Heart left ventricle (tissue), 16 donors: ENCODE data around the gene HSFX1. TPM values are rescaled to one million over a fixed set of nuclear protein-coding genes. Genes with fewer than 3 reads are reported as not detected.
"Not testable (repeated sequence)": the region's sequence is repeated elsewhere in the genome, so short reads cannot be mapped to it uniquely, and the experiment has no call there.

Experiments used
- ATAC-seq, 4 donors: fragments of 200-7000 bp; cut with Tn5 transposase; one replicate each; pipeline ENCODE4 v1.9.1; 2020 to 2022; ENCODE audit warnings: moderate library complexity in 4 of 4, mild to moderate bottlenecking in 3 of 4, moderate number of reproducible peaks in 1 of 4
- DNase-seq, 5 donors: peaks; one replicate each; pipeline ENCODE4 v3.0.0-alpha.2; 2020
- H3K27ac ChIP-seq, 12 donors: fragments of 200-600 bp; sonication (generic) in 4 of 12; one replicate each; pipeline versions ENCODE4 v1.5.0 to v1.8.0; 2016 to 2022; ENCODE audit warnings: mild to moderate bottlenecking in 2 of 12
- H3K27me3 ChIP-seq, 9 donors: fragments of 200-600 bp; sonication (generic) in 2 of 9; one replicate each; pipeline versions ENCODE4 v1.5.1 to v1.8.0; 2016 to 2022; ENCODE audit warnings: mild to moderate bottlenecking in 3 of 9
- H3K36me3 ChIP-seq, 9 donors: fragments of 200-600 bp; sonication (generic) in 2 of 9; one replicate each; pipeline versions ENCODE4 v1.5.0 to v1.8.0; 2018 to 2022; ENCODE audit warnings: mild to moderate bottlenecking in 2 of 9
- H3K4me1 ChIP-seq, 12 donors: fragments of 200-600 bp; sonication (generic) in 4 of 12; one replicate each; pipeline versions ENCODE4 v1.5.0 to v1.8.0; 2016 to 2022; ENCODE audit warnings: mild to moderate bottlenecking in 3 of 12
- H3K4me3 ChIP-seq, 12 donors: fragments of 200-600 bp; sonication (generic) in 4 of 12; one replicate each; pipeline versions ENCODE4 v1.5.0 to v1.8.0; 2017 to 2022; ENCODE audit warnings: mild to moderate bottlenecking in 9 of 12, moderate library complexity in 4 of 12
- H3K9me3 ChIP-seq, 12 donors: fragments of 200-600 bp; sonication (generic) in 4 of 12; one replicate each; pipeline versions ENCODE4 v1.5.0 to v1.8.0; 2016 to 2022; ENCODE audit warnings: mild to moderate bottlenecking in 1 of 12
- POLR2A ChIP-seq, 2 donors: fragments of 450-650 bp; IDR thresholded peaks; one replicate each; pipeline ENCODE4 v1.6.1; 2017; ENCODE audit warnings: antibody characterized with exemption in 2 of 2, mild to moderate bottlenecking in 2 of 2, moderate library complexity in 2 of 2
- WGBS, 4 donors: extraction: QIAGEN DNeasy Blood & Tissue Kit in 2 of 4; methylation state at CpG; one replicate each; pipeline versions ENCODE4 v1.1.5 to v1.1.7; 2013 to 2018; 5-methylcytosine and 5-hydroxymethylcytosine counted together
- intact Hi-C, 10 donors: fragments of 100-400 bp; cut with DNase I; formaldehyde crosslinking; loops; one replicate each; pipeline versions ENCODE4 v1.11.1 to v1.14.2; 2022
- polyA plus RNA-seq, 2 donors: library from polyadenylated mRNA; stranded (reverse); fragments of 200-250 nt; gene quantifications; one replicate each; pipeline ENCODE4 v1.2.3, GENCODE V29; 2013
- total RNA-seq, 9 donors: library from RNA; depleted of rRNA in 2 of 9; stranded (reverse); fragments of >200 nt in 2 of 9; fragmentation: NEBNext Ultra II Directional in 3 of 9; extraction: Animal tissue kit (Norgen Biotek cat#: 25700) in 3 of 9; gene quantifications; one replicate each; pipeline versions ENCODE4 v1.1.0 to v1.2.4, GENCODE V29; 2016 to 2023
- TF ChIP-seq, protein P1 (sequence below), 12 donors: fragments of 200-600 bp; sonication (generic) in 4 of 12; IDR thresholded peaks; one replicate each; pipeline versions ENCODE4 v1.5.0 to v1.8.0; 2018 to 2022; ENCODE audit warnings: antibody characterized with exemption in 12 of 12, mild to moderate bottlenecking in 5 of 12
- donor health status: ischemic (EF 13 %, LVEDD 7.1; RV severe dilation, severe dysfunction).
- donor health status: healthy with polysubstance abuse.
- donor health status: DM: no; HTN: yes; CAD: no.
- donor health status: DM: no; HTN: no; CAD: no.
- donor health status: ischemic (EF 25% LVEDD 6.9; RV normal size, moderate dysfunction).
- donor health status: ischemic (EF 25% LVEDD 5.7; RV mildly dilated, moderate dysfunction).
- donor health status: healthy.
- donor health status: DM: yes; HTN: yes; CAD: no.
- donor health status: ischemic (EF 35%, LVEDD 5.7; RV mildly dilated, moderate dysfunction).
- donor health status: nonischemic (EF 11% LVEDD 7.7; RV severe dilation, severe dysfunction).
- donor health status: DM: yes; HTN: yes; CAD: no.
- donor health status: PGD.
- donor health status: ischemic (EF 29% LVEDD 5.4; RV normal size, mild dysfunction).
- donor health status: nonischemic (EF 23%, LVEDD 6.1; RV moderate dilation, normal function).

HSFX1 gene
- total and polyA plus RNA-seq, 11 donors = 0.73 to 3.3 (median 2.1) TPM

DNA sequence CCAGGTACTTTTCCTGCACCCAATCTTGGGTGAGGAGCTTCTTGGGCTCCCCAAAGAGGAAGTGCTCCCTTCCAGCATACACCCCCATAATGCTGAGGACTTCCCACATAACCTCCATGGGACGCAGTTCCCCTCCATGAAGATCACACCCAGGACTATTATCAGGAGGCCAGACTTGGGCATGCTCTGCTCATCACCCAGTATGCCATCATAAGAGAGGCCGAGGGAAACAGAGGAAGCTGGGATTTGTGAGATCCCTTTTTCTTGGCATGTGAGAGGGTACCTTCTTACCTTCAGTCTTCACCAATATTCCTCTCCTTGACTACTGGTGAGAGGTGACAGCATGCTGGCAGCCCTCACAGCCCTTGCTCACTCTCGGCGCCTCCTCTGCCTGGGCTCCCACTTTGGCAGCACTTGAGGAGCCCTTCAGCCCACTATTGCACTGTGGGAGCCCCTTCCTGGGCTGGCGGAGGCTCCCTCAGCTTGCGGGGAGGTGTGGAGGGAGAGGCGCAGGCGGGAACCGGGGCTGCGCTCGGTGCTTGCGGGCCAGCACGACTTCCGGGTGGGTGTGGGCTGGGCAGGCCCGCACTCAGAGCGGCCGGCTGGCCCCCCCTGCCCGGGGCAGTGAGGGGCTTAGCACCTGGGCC is 15.7 kb upstream of the HSFX1 start:
- Histone ChIP-seq H3K27ac (no peak overlapping the region), H3K4me1 (no peaks in the 10 kb centered on the region), H3K27me3 (peaks cover 0 to 3% (median 0%) of the 10 kb centered on the region in 9 donors), H3K9me3 (no peaks in the 10 kb centered on the region), H3K36me3 (no peaks in the 10 kb centered on the region), H3K4me3 (no peak overlapping the region)
- DNase-seq (no peak), ATAC-seq (no peak)
- WGBS, 4 donors = 84 to 94% (median 91%) methylated on average over 5 to 18 of the region's 18 CpGs
- intact Hi-C loops = no loop called here
- no peak for TF ChIP-seq POLR2A (IDR thresholded peaks at IDR 0.05)
- TF ChIP-seq, protein P1, sequence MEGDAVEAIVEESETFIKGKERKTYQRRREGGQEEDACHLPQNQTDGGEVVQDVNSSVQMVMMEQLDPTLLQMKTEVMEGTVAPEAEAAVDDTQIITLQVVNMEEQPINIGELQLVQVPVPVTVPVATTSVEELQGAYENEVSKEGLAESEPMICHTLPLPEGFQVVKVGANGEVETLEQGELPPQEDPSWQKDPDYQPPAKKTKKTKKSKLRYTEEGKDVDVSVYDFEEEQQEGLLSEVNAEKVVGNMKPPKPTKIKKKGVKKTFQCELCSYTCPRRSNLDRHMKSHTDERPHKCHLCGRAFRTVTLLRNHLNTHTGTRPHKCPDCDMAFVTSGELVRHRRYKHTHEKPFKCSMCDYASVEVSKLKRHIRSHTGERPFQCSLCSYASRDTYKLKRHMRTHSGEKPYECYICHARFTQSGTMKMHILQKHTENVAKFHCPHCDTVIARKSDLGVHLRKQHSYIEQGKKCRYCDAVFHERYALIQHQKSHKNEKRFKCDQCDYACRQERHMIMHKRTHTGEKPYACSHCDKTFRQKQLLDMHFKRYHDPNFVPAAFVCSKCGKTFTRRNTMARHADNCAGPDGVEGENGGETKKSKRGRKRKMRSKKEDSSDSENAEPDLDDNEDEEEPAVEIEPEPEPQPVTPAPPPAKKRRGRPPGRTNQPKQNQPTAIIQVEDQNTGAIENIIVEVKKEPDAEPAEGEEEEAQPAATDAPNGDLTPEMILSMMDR (IDR thresholded peaks at IDR 0.05) = no peak

DNA sequence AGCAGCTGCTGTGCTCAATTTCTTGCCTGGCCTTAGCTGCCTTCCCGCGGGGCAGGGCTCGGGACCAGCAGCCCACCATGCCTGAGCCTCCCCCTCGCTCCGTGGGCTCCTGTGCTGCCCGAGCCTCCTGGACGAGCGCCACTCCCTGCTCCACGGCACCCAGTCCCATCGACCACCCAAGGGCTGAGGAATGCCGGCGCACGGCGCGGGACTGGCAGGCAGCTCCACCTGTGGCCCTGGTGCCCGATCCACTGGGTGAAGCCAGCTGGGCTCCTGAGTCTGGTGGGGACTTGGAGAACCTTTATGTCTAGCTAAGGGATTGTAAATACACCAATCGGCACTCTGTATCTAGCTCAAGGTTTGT is 15.2 kb upstream of the HSFX1 start:
- H3K9me3 ChIP-seq, ATAC-seq, intact Hi-C loops, H3K27ac ChIP-seq, DNase-seq, H3K27me3 ChIP-seq, H3K36me3 ChIP-seq, H3K4me1 ChIP-seq, H3K4me3 ChIP-seq: not testable (repeated sequence)
- 89 to 96% (median 92%) methylated on average over 4 to 16 of the region's 17 CpGs for WGBS, 4 donors

DNA sequence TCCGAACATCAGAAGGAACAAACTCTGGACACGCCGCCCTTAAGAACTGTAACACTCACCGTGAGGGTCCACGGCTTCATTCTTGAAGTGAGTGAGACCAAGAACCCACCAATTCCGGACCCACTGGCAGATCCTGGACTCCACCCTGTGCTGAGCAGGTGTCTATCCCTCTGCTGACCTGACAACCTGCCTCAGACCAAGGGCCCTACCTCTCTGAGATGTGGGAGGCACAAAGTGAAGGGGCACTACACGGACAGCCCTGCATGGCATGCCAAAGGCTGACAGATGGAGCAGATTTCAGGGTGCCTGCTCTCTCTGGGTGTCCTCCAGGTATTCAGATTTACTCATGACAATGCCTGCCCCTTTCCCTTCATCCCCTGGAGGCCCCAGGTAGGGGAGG is 14.0 kb upstream of the HSFX1 start:
- Histone ChIP-seq H3K27ac (no peak overlapping the region), H3K9me3 (no peaks in the 10 kb centered on the region), H3K4me1 (no peaks in the 10 kb centered on the region), H3K36me3 (no peaks in the 10 kb centered on the region), H3K27me3 (peaks cover 0 to 3% (median 0%) of the 10 kb centered on the region in 9 donors), H3K4me3 (no peak overlapping the region)
- no peak for TF ChIP-seq POLR2A (IDR thresholded peaks at IDR 0.05)
- TF ChIP-seq, protein P1 (IDR thresholded peaks at IDR 0.05) = no peak
- ATAC-seq (no peak), DNase-seq (no peak)
- intact Hi-C loops = no loop called here
- 81 to 94% (median 89%) methylated on average over 7 of the region's 7 CpGs for WGBS, 4 donors

DNA sequence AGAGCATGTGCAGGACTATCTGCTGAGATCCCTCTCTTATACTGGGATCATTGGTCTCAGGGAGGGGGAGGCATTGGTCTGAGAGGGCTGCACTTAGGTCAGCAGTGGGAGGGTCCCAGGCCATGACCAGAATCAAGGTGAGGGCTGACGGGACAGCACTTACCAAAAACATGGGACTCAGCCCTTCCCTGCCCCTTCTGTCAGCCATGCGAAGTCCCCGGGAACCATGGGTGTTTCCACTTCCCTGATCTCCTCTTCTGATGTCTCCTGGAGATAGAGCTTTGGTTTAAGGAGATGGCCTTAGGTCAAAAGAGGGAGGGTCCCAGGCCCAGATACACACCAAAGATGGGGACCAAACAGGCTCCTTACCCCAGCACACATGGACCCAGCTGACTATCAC is 12.9 kb upstream of the HSFX1 start:
- no peak for TF ChIP-seq POLR2A (IDR thresholded peaks at IDR 0.05)
- TF ChIP-seq, protein P1 (IDR thresholded peaks at IDR 0.05) = no peak
- H3K4me3 ChIP-seq = no peak overlapping the region
- intact Hi-C loops = no loop called here
- DNase-seq (no peak), ATAC-seq (no peak)
- no peak overlapping the region for H3K27ac ChIP-seq
- no peaks in the 10 kb centered on the region for H3K4me1 ChIP-seq
- WGBS, 4 donors = 60 to 100% (median 88%) methylated on average over 1 to 3 of the region's 3 CpGs
- H3K27me3 ChIP-seq = peaks cover 0 to 3% (median 0%) of the 10 kb centered on the region in 9 donors
- H3K9me3 ChIP-seq = no peaks in the 10 kb centered on the region
- H3K36me3 ChIP-seq = no peaks in the 10 kb centered on the region

DNA sequence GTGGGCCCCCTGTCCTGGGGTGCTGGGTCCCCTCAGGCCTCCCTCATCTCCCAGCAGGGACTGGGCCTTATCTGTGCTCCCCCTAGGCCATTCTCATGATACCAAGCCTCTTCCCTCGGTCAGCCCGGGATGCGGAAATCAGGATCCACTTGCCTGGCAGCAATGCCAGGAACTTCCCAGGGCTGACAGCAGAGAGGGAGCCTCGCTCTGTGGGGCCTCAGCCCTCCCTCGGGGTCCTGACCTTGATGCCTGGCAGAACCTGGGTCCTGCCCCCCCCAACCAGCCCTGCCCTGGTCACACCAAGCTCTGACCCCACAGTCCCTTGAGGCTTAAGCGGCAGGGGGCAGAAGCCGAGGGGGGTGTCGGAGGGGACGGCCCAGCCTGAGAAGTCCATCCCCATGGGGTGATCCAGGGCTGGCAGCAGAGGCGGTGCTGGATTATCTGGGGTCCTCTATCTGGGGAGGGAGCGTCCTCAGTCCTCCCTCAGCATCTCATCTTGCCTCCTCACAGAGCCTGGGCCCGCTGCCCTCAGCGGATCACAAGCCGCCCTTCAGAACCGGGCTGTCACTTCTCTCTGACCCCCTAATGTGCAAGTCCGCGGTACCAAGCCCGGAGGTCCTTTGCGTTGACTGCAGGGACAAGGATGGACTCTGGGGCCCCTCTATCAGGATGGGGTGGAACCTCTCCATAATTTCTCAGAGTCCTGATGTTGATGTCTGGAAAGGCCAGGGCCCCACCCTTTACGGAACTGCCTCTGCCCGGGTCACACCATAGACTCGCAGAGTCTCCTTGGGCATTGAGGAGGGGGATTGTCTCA is 11.8 kb upstream of the HSFX1 start:
- 81 to 92% (median 87%) methylated on average over 14 to 22 of the region's 22 CpGs for WGBS, 4 donors
- DNase-seq, H3K4me1 ChIP-seq, H3K4me3 ChIP-seq, H3K27ac ChIP-seq, H3K27me3 ChIP-seq, H3K9me3 ChIP-seq, H3K36me3 ChIP-seq, ATAC-seq, intact Hi-C loops: not testable (repeated sequence)
